Ramos (cell line): ENCODE results near the gene ATP4A.
"Not testable (repeated sequence)": the region's sequence is repeated elsewhere in the genome, so short reads cannot be mapped to it uniquely, and the experiment has no call there.

Experiments used
- in situ Hi-C: fragments of 300-500 bp; cut with MboI; formaldehyde crosslinking; loops from one replicate; pipeline ENCODE4 v1.14.3; 2022; ENCODE audit warnings: low sequenced_read_pairs; ENCODE audit not compliant: unreplicated experiment

The ATP4A gene

DNA sequence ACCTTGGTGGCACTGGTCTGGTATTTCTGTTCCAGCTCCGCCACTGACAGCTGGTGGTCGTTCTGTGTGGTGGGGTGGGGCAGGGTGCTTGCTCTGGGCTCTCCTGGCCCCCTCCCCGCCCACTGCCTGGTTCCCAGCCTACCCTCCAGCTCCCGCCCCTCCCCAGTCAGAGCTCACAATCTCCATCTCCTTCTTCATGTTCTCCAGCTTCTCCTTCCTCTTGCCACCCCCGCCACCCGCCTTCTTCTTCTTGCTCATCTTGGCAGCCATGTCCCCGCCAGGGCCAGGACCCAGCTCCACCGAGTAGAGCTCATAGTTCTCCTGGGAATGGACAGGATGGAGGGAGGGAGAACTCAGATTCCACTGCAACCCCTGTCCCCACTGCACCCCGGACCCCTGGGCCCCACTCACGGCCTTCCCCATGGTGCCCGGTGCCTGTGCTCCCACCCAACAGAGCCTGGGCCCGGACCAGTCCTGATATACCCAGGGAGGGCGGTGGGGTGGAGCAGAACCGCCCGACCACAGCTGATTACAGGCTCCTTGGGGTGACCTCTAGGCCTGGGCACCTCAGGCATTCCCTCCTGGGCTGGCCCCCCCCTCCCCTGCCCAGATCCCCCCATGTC lies at the start of gene ATP4A:
TSS of gene ATP4A (minus strand) at position 452 of the 623 bp plus-strand sequence. CDS start at position 423, 29 bp downstream.
- in situ Hi-C loops: no loop called here

DNA sequence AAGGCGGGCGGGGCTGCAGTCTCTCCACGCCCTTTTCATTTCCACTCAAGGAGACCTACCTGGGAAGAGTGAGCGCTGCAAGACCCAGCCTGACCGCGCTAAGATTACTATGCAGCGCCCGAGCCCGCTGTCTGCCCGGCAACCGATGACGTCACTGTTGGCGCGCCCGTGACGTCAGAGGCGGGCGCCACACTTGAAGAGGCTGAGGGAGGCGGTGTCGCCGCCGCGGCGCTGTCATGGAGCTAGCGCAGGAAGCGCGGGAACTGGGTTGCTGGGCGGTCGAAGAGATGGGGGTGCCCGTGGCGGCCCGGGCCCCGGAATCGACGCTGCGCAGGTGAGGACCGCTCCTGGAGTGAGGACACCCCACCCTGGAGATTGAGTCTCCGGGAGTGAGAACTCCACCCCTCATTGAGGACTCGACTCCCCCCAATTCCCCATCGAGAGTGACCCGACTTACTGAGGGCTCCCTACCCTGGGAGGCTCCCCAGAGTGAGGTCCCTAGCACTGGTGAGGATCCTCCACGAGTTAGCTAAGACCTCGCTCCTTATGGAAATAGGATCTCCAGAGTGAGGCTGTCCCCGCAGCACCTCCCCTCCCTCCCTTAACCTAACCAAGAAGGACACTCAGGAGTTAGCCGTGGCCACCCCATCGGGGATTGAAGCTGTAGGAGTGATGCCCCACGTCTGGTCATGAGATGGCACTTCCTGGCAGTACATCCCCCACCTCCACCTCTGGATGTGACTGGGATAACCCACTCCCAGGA lies 49.3 kb upstream of the ATP4A start, which contains the start of gene HAUS5:
TSS of gene HAUS5 (plus strand) at position 177 of the 763 bp plus-strand sequence. CDS start at position 237, 60 bp downstream.
- in situ Hi-C loops: no loop called here

DNA sequence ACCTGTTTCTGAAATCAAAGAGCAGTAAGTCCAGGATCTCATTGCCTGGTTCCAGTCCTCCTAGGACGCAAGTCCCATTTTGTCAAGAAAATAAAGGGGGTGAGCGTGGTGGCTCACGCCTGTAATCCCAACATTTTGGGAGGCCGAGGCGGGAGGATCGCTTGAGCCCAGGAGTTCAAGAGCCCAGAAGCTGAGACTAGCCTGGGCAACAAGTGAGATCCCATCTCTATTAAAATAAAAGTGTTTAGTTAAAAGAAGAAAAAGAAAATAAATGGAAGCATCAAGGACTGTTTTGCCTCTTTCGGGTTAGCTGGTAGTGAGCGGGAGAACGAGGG lies 48.7 kb upstream of the ATP4A start:
- in situ Hi-C loops: no loop called here

DNA sequence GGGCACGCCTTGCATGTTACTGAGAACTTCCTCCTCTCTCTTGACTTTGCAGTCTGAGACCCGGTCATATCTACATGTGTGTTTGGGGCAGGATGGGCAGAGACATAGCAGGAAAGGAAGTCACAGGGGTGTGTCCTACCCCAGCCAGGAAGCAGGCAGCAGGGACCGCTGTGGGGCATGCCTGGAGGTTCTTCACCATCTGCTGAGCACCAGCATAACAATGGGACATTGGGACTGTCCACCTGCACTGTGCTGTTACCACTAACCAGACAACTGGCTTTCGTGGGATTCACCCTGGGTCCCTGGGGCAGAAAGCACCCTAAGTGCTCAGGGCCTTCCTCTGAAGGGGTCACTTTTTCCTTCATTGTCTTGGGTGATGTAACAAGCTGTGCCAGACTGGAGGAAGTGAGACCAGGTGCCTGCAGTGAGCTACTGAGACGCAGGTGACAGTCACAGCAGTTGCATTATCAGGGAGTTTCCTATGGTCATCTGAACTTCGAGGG lies 46.4 kb upstream of the ATP4A start:
- in situ Hi-C loops: no loop called here

DNA sequence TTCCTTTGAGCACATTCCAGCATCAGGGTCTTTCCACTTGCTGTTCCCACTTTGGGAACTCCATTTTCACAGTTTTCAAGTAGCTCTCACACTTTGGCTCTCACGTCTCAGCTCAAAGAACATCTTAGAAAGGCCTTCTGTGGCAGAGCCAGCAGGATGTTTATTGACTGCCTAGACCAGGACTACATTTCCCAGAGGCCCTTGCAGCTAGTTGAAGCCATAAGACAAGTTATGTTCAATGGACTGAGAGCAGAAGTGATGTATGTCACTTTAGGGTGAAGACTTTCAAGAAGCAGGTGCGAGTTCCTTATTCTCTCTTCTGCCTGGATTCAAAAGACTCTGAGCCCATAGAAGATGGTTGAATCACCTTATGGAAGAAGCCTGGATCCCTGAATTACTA lies 44.8 kb upstream of the ATP4A start:
- in situ Hi-C loops: no loop called here

DNA sequence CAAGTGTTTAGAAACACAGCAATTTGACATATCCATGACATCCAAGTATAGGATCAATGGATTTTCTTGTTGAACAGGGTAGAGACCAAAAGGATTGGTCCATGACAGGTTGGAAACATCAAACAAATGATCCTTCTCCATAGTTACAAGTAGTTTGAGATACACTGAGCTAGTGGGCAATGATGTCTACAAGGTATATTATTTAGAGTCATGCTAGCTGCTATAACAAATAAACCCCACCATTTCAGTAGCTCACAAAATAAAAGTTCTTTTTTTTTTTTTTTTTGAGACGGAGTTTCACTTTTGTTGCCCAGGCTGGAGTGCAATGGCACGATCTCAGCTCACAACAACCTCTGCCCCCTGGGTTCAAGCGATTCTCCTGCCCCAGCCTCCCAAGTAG lies 44.2 kb upstream of the ATP4A start:
- in situ Hi-C loops: no loop called here

DNA sequence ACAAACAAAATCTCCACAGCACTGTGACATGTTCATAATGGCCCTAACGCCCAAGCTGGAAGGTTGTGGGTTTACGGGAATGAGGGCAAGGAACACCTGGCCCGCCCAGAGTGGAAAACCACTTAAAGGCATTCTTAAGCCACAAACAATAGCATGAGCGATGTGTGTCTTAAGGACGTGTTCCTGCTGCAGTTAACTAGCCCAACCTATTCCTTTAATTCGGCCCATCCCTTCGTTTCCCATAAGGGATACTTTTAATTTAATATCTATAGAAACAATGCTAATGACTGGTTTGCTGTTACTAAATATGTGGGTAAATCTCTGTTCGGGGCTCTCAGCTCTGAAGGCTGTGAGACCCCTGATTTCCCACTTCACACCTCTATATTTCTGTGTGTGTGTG lies 43.7 kb upstream of the ATP4A start:
- in situ Hi-C loops: not testable (repeated sequence)

DNA sequence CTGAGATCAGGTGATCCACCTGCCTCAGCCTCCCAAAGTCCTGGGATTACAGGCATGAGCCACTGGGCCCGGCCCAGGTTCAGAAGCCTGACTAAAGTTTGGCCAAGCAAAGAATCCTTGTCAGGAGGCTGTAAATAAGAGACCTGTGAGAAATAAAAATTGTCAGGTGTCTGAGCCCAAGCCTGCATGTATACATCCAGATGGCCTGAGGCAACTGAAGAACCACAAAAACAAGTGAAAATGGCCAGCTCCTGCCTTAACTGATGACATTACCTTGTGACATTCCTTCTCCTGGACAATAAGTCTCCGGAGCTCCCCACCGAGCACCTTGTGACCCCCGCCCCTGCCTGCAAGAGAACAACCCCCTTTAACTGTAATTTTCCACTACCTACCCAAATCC lies 41.0 kb upstream of the ATP4A start:
- in situ Hi-C loops: not testable (repeated sequence)

DNA sequence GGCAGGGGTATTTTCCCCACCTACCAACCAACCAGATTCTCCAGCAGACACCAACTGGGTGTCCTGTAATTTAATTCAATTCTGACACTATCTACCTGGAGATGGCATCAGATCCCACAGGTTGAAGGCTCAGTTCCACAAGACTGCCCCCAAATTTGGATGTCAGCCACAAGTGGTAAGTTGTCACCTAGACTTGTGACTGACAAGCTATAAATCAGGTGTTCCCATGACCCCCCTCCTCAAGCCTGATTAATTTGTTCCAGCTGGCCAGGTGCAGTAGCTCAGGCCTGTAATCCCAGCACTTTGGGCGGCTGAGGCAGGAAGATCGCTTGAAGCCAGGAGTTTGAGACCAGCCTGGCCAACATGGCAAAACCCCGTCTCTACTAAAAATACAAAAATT lies 38.5 kb upstream of the ATP4A start:
- in situ Hi-C loops: no loop called here

DNA sequence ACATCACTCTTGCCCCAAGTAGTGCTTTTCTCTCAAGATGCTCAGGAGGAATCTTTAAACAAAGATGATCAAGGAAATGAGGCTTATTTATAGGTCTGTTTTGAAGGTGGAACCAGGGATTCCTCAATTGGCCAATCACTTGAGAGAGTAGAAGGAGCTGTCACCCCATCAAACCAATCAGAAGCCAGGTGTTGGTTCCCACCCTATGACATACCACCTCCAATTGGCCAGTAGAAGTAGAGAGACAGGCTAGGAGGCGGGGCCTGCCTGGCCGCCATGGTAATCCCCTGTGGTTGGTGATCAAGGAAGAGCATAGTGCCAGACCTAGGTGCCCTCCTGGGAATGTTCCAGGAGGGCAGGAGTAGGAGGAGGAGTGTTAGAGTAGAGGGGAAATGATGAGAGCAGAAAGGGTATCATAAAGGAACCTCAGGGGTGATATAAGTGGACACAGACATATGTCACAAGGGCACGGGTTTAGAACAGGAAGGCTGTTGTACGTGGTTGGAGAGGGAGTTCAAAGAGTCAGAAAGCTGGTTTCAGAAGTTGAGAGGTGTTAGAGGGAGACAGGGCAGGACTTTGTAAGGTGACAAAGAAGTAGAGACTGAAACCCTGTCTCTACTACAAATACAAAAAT lies 33.0 kb upstream of the ATP4A start:
- in situ Hi-C loops: no loop called here

DNA sequence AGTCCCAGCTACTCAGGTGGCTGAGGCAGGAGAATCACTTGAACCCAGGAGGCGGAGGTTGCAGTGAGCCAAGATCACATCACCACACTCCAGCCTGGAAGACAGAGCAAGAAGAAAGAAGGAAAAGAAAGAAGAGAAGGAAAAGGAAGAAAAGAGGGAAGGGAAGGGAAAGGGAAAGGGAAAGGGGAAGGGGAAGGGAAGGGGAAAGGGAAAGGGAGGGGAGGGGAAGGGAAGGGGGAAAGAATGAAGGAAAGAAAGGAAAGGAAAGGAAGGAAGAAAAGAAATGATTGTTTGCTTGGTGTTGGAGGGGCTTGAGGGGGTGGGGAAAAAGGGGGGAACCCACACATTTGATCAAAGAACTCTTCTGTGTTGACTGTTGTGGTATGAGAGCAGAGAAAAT lies 32.5 kb upstream of the ATP4A start:
- in situ Hi-C loops: no loop called here

DNA sequence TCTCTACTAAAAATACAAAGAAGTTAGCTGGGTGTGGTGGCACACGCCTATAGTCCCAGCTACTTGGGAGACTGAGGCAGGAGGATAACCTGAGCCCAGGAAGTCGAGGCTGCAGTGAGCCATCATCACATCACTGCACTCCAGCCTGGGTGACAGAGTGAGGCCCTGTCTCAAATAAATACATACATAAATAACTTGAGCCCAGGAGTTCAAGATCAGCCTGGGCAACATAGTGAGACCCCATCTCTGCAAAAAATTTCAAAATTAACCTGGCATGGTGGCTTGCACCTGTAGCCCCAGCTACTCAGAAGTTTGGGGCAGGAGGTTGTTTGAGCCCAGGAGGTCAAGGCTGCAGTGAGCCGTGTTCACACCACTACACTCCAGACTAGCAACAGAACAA lies 31.6 kb upstream of the ATP4A start:
- in situ Hi-C loops: not testable (repeated sequence)

DNA sequence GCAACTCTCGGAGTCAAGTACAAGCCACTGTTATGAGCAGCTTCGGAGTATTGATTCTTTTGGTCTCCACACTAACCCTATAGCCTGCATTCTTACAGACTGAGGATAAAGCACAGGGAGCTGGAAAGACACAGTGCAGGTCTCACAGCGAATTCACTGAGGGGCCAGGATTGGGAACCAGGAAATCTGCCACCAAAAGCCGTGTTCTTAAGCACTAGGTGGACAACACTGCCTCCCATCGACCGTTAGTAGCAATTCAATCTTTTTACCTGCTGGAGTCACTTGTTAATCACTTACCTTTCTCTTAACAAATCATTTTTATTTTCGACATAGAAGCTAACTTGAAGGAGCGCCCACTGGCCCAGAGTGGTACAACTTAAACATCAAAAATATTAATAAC lies 28.8 kb upstream of the ATP4A start:
- in situ Hi-C loops: no loop called here

DNA sequence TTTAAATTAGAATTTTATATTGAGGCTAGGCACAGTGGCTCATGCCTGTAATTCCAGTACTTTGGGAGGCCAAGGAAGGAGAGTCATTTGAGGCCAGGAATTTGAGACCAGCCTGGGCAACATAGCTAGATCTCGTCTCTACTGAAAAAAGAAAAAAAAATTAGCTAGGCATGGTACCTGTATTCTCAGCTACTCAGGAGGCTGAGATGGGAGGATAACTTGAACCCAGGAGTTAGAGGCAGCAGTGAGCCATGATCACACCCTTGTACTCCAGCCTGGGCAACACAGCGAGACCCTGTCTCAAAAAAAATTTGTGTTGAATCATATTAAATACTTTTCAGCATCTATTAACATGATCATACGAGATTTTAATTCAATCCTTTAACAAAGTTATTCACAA lies 27.4 kb upstream of the ATP4A start:
- in situ Hi-C loops: no loop called here

DNA sequence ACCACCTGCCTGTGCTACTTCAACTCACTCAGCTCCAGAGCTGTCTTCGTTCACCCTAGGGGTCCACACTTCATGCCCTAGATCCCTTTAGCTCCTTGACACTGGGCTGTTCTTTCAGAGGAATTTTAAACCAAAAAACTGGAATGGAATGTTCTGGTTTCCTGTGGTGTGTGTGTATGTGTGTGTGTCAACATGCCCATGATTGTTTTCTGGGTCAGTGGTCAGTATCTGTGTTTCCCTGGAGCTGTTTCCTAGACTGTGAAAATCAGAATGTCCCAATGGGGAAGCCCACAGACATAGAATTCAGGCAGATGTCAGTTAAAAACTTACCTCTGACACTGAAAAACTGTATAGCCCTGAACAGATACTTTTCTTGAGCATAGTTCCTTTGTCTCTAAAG lies 23.9 kb upstream of the ATP4A start:
- in situ Hi-C loops: loop anchor here (10.0 kb wide), 1 partner anchor 213 kb away; the partner anchor contains the start of gene GPR42

DNA sequence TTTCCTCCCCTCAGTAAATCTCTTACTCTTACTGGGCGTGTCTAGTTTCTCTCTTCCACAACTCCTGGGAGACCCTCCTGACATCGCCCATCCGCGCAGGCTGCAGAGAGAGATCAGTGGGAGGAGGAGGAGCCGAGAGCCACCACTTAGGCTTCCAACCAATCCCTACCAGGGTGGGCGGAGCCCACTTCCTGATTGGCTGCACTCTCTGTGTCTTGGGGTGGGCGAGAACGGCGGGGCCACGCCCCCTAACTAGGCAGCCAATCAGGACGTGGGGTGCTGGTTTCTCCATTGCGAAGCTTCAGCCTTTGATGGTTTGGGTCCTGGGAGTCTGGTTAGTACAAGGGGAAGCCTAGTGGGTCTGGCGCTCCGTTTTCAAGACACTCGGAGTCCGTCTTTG lies 22.4 kb upstream of the ATP4A start, which contains the start of gene PMIS2:
TSS of gene PMIS2 (plus strand) at position 326 of the 400 bp plus-strand sequence. CDS start 87 bp downstream, outside the sequence.
- in situ Hi-C loops: loop anchor here (10.0 kb wide), 1 partner anchor 211 kb away; the partner anchor contains the start of gene GPR42

DNA sequence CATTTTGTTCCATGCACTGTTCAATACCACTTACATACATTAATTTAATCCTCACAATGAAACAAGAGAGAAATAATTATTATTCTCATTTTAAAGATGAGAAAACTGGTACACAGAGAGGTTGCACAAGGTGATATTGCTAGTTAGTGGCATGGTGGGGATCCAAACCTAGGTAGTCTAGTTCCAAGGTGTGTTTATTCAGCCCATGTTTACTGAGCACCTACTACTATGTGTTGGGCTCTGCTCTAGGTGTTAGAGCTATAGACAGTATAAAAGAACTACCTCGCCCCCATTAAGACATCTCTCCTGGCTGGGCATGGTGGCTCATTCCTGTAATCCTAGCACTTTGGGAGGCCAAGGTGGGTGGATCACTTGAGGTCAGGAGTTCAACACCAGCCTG lies 19.3 kb upstream of the ATP4A start:
- in situ Hi-C loops: loop anchor here (10.0 kb wide), 1 partner anchor 208 kb away; the partner anchor contains the start of gene GPR42

DNA sequence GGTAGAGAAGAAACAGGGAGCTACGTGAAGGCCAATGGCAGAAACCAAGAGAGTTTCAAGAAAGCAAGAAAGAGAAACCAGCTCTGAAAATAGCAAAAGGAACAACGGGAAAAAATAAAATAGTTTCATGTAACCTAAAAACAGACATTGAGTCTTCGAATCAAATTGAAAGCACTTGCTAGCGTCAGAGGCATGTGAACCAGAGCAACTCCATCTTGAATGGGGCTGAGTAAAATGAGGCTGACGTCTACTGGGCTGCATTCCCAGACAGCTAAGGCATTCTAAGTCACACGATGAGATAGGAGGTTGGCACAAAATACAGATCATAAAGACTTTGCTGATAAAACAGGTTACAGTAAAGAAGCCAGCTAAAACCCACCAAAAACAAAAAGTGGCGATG lies 15.2 kb upstream of the ATP4A start:
- in situ Hi-C loops: no loop called here

DNA sequence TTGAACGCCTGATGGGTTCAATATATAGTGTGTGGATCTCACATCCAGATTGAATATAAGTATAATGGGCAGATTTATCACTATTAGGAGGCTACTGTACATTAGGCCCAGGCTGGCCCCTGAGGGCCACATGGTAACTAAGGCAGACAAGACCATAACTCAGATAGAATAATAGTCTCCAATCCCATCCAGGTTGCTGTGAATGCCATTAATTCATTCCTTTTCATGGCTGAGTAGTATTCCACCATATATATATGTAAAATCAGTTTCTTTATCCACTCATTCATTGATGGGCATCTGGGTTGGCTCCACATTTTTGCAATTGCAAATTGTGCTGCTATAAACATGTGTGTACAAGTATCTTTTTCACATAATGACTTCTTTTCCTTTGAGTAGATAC lies 14.5 kb upstream of the ATP4A start:
- in situ Hi-C loops: no loop called here

DNA sequence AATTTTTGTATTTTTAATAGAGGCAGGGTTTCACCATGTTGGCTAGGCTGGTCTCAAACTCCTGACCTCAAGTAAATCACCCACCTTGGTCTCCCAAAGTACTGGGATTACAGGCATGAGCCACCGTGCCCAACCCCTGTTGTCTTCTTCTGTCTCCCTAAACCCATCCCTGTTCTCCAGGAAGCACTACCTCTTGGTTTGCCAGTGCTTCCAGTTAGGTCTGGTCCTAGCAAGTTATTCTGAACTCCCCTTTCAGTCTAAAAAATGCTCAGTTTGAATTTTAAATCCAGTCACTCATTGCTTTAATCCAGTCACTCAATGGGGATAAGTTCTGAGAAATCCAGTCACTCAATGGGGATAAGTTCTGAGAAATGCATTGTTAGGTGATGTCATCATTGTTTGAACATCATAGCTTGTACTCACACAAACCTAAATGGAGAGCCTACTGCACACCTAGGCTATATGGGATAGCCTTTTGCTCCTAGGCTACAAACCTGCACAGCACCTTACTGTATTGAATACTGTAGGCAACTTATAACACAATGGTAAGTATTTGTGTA lies 8.0 kb upstream of the ATP4A start:
- in situ Hi-C loops: no loop called here
